SH-SY5Y (cell line): ENCODE results near the gene ANKS6.
A peak's percentile ranks its signal among the peaks of the same experiment; 100 is the strongest.

ENCODE experiments used
- GATA2 ChIP-seq: IDR thresholded peaks from 2 replicates; pipeline ENCODE4 v1.6.1; 2011; ENCODE audit warnings: mild to moderate bottlenecking, low read depth, low read length
- GATA3 ChIP-seq: IDR thresholded peaks from 2 replicates; pipeline ENCODE4 v1.6.1; 2011; ENCODE audit warnings: low read depth, mild to moderate bottlenecking, low read length, moderate library complexity

Gene ANKS6

GRCh38 chr9:98823666-98824334 lies 27.4 kb upstream of the ANKS6 start:
- TF ChIP-seq GATA2 (no peak), GATA3 (no peak)

- TF ChIP-seq GATA3 (no peak), GATA2 (no peak)
Observed at GRCh38 chr9:98822661-98823060, 26.3 kb upstream of the ANKS6 start.

GRCh38 chr9:98821831-98822230 lies 25.5 kb upstream of the ANKS6 start:
- TF ChIP-seq GATA2 (no peak), GATA3 (no peak)

GRCh38 chr9:98819231-98819630 lies 22.9 kb upstream of the ANKS6 start:
- TF ChIP-seq GATA3 (no peak), GATA2 (peak; percentile 17; the same call in 1 of the 2 replicates)

GRCh38 chr9:98818764-98819163 lies 22.4 kb upstream of the ANKS6 start:
- TF ChIP-seq GATA2: no peak
- TF ChIP-seq GATA3: no peak

- TF ChIP-seq GATA2: no peak
- no peak for TF ChIP-seq GATA3
Observed at GRCh38 chr9:98815391-98815951, 19.1 kb upstream of the ANKS6 start.

GRCh38 chr9:98811051-98811650 lies 14.8 kb upstream of the ANKS6 start:
- TF ChIP-seq GATA2 (no peak), GATA3 (no peak)

- TF ChIP-seq GATA3: no peak
- TF ChIP-seq GATA2: no peak
Observed at GRCh38 chr9:98810102-98810842, 13.9 kb upstream of the ANKS6 start.

GRCh38 chr9:98809311-98810101 lies 13.2 kb upstream of the ANKS6 start:
- TF ChIP-seq GATA3 (no peak), GATA2 (no peak)

GRCh38 chr9:98808875-98809274 lies 12.5 kb upstream of the ANKS6 start:
- no peak for TF ChIP-seq GATA2
- no peak for TF ChIP-seq GATA3

- TF ChIP-seq GATA3 (no peak), GATA2 (no peak)
Observed at GRCh38 chr9:98808411-98808815, 12.1 kb upstream of the ANKS6 start.

- TF ChIP-seq GATA3 (no peak), GATA2 (peak; percentile 54)
Observed at GRCh38 chr9:98807814-98808195, 11.4 kb upstream of the ANKS6 start.

- TF ChIP-seq GATA3 (no peak), GATA2 (peak; percentile 43; the same call in 1 of the 2 replicates)
Observed at GRCh38 chr9:98807070-98807813, 10.9 kb upstream of the ANKS6 start, which contains the start of gene GALNT12. Gene GALNT12, plus strand, starts transcription at chr9:98807670. Its CDS starts 29 bp downstream, at chr9:98807699.
